ENCODE results near the gene CAMTA1. TPM values are rescaled to one million over a fixed set of nuclear protein-coding genes. Genes with fewer than 3 reads are reported as not detected.

CAMTA1 gene
- total RNA-seq, 4 donors from 2014 or later = 86.3 to 170 (median 132) TPM

DNA sequence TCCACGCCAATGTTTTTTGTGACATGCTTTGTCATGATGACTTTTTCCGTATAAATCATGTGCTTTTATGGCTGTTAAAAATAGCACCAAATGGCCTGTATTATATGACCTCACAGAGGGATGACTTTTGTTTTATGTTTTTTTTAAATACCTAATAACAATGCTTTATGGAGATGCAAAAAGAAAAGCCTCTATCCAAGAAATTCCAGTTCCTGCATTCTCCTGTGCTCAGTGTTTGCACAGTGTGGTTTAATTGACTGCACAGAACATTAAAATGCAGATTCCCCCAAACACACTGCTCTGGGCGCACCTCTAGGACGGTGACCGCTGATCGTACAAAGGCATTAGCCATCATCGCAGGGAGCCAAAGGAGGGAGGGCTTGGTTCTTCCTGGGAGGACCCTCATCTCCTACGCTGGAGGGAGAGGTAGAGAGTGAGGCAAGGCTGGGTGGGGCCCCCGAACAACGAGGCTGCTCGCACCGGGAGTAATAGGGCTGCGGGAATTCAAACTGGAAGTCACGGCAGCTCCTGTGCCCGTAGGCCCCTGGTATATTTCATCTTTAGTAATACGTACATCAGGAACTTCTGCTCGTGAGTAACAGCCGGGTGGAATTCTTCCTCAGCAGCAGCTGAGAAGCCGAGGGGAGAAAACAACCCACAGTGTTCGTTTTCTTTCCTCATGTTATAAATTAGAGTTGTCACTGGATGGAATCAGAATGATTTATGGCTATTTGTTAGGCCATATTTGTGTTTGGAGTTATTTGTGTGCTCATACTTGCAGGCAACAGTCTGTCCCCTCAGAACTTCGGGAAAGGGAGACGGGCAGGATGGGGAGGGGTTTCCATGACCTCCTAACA, 465.6 kb downstream of the CAMTA1 start:
- peaks cover 6% of the 10 kb centered on the region for H3K27me3 ChIP-seq
- H3K36me3 ChIP-seq = no peaks in the 10 kb centered on the region
- TF ChIP-seq POLR2AphosphoS5 (IDR thresholded peaks at IDR 0.05) (no peak), POLR2A (IDR thresholded peaks at IDR 0.05) (no peak), EP300 (IDR thresholded peaks at IDR 0.05) (no peak)
- TF ChIP-seq, protein P1, sequence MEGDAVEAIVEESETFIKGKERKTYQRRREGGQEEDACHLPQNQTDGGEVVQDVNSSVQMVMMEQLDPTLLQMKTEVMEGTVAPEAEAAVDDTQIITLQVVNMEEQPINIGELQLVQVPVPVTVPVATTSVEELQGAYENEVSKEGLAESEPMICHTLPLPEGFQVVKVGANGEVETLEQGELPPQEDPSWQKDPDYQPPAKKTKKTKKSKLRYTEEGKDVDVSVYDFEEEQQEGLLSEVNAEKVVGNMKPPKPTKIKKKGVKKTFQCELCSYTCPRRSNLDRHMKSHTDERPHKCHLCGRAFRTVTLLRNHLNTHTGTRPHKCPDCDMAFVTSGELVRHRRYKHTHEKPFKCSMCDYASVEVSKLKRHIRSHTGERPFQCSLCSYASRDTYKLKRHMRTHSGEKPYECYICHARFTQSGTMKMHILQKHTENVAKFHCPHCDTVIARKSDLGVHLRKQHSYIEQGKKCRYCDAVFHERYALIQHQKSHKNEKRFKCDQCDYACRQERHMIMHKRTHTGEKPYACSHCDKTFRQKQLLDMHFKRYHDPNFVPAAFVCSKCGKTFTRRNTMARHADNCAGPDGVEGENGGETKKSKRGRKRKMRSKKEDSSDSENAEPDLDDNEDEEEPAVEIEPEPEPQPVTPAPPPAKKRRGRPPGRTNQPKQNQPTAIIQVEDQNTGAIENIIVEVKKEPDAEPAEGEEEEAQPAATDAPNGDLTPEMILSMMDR (IDR thresholded peaks at IDR 0.05) = no peak
- no peak overlapping the region for H3K4me3 ChIP-seq
- no peak for ATAC-seq
- H3K4me1 ChIP-seq = no peaks in the 10 kb centered on the region
- WGBS, 2 donors (ENCODE audit: low coverage in 1 of 2) = 82 to 86% methylated on average over 11 to 19 of the region's 22 CpGs
- no peaks in the 10 kb centered on the region for H3K9me3 ChIP-seq
- H3K27ac ChIP-seq = no peak overlapping the region

DNA sequence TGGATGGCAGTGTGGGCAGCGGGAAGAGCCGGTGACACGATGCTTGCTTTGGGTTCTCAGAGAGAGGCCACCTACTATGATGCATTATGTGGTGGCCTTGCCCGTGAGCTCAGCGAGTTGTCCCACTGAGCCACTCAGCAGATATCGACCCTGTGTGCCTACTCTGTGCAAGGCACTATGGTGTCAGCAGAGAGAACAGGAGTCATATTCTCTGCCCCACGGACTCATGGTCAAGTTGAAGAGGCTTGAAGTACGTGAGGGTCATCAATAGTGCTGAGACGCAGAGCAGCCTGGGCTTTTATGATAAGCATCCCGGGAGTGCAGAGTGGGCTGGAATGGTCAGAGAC, 466.2 kb downstream of the CAMTA1 start:
- no peak overlapping the region for H3K27ac ChIP-seq
- no peak for TF ChIP-seq EP300 (IDR thresholded peaks at IDR 0.05)
- TF ChIP-seq POLR2A (IDR thresholded peaks at IDR 0.05) = no peak
- TF ChIP-seq POLR2AphosphoS5 (IDR thresholded peaks at IDR 0.05) = no peak
- TF ChIP-seq, protein P1 (IDR thresholded peaks at IDR 0.05) = no peak
- no peak for ATAC-seq
- no peaks in the 10 kb centered on the region for H3K36me3 ChIP-seq
- H3K27me3 ChIP-seq = no peaks in the 10 kb centered on the region
- no peaks in the 10 kb centered on the region for H3K9me3 ChIP-seq
- H3K4me1 ChIP-seq = no peaks in the 10 kb centered on the region
- 50% methylated on average over 2 of the region's 10 CpGs; no CpG with 5 or more reads in 1 of the 2 donors for WGBS, 2 donors (ENCODE audit: low coverage in 1 of 2)
- no peak overlapping the region for H3K4me3 ChIP-seq

DNA sequence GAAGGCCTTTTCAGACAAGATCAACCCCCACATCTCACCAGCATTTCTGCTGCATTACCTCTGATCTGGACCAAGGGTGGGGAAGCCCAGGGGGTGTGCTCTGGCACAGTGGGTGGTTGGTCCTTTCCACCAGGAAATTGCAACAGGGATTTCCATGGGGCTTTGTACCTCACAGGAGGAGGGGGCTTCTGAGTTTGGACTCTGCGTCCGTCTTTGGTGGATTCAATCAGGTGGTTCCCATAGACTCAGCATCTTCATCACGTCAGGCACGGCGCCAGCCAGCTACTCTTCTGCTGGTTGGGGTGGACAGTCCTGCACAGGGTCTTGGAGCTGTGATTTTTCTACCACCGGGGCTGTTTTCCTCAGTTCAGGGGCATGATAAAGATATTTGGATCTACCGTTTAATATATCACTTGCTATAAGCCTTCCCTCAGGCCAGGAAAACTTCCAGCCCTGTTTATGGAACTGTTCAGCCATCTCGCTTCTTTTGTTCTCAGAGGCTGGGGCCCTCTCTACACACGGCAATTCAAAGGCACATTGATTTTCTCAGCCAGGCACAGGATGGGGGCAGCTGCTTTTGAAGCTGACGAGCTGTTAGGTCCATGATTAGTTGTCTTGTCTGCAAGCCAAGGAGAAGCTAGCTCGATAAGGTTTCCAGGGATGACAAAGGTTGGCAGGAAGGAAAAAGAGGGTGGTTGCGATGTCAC, 467.3 kb downstream of the CAMTA1 start:
- ATAC-seq = no peak
- Histone ChIP-seq H3K27me3 (no peaks in the 10 kb centered on the region), H3K9me3 (no peaks in the 10 kb centered on the region), H3K36me3 (no peaks in the 10 kb centered on the region), H3K4me3 (no peak overlapping the region), H3K27ac (no peak overlapping the region), H3K4me1 (no peaks in the 10 kb centered on the region)
- WGBS, 2 donors (ENCODE audit: low coverage in 1 of 2) = 58 to 62% methylated on average over 2 to 6 of the region's 12 CpGs
- TF ChIP-seq EP300 (IDR thresholded peaks at IDR 0.05) (no peak), POLR2A (IDR thresholded peaks at IDR 0.05) (no peak), POLR2AphosphoS5 (IDR thresholded peaks at IDR 0.05) (no peak)
- TF ChIP-seq, protein P1 (IDR thresholded peaks at IDR 0.05) = no peak

DNA sequence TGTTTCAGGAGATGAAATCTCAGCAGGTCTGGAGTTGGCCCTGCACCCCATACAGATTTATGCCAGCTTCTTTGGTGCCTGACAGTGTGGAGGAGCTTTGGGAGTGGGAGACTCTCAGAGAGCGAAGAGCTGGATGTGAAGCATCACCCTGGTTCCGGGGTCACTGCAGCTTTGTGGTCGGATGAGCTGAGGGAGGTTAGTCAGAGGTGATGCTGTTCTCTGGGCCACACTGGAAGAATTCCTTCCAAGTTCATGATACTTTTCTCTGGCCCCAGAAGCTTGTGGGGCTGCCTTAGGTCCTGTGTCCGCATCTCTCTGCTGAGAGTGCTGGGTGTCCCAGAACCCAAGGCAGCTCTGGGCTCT, 467.8 kb downstream of the CAMTA1 start:
- H3K27ac ChIP-seq = no peak overlapping the region
- H3K9me3 ChIP-seq = no peaks in the 10 kb centered on the region
- H3K4me3 ChIP-seq = no peak overlapping the region
- H3K4me1 ChIP-seq = no peaks in the 10 kb centered on the region
- 89% methylated on average over 4 of the region's 4 CpGs; no CpG with 5 or more reads in 1 of the 2 donors for WGBS, 2 donors (ENCODE audit: low coverage in 1 of 2)
- no peaks in the 10 kb centered on the region for H3K36me3 ChIP-seq
- H3K27me3 ChIP-seq = no peaks in the 10 kb centered on the region
- no peak for TF ChIP-seq POLR2AphosphoS5 (IDR thresholded peaks at IDR 0.05)
- no peak for TF ChIP-seq POLR2A (IDR thresholded peaks at IDR 0.05)
- no peak for TF ChIP-seq EP300 (IDR thresholded peaks at IDR 0.05)
- TF ChIP-seq, protein P1 (IDR thresholded peaks at IDR 0.05) = no peak
- no peak for ATAC-seq
